Fibroblast of skin of back (primary cell): ENCODE data around the gene STK40. TPM values are rescaled to one million over a fixed set of nuclear protein-coding genes. Genes with fewer than 3 reads are reported as not detected.

Experiments used
- DNase-seq: peaks from one replicate; pipeline ENCODE4 v3.0.0-alpha.2; 2013
- polyA plus RNA-seq, 2 experiments: library from polyadenylated mRNA; unstranded; fragments of 120-200 nt; gene quantifications; one replicate each; pipeline ENCODE4 v1.2.1, GENCODE V29; 2013; ENCODE audit not compliant: insufficient read length in 2 of 2

Gene STK40
- 36.1 TPM for polyA plus RNA-seq (2013, experiment 1 of 2; ENCODE audit: insufficient read length)
- 28.6 TPM for polyA plus RNA-seq (2013, experiment 2 of 2; ENCODE audit: insufficient read length)

- DNase-seq, result peak; percentile 99
Measured at GRCh38 chr1:36385410-36386264, at the start of gene STK40. Gene STK40, minus strand, starts transcription at chr1:36385924. Its CDS starts 24,592 bp downstream, at chr1:36361332.

- DNase-seq, result no peak
Measured at GRCh38 chr1:36433102-36433501, 47.4 kb upstream of the STK40 start.

- no peak for DNase-seq
Measured at GRCh38 chr1:36432616-36433015, 46.9 kb upstream of the STK40 start.

GRCh38 chr1:36425791-36426190 is 40.1 kb upstream of the STK40 start:
- no peak for DNase-seq

GRCh38 chr1:36421649-36422048 is 35.9 kb upstream of the STK40 start:
- DNase-seq, result no peak

GRCh38 chr1:36420836-36421317 is 35.2 kb upstream of the STK40 start:
- DNase-seq, result peak; percentile 79

- no peak for DNase-seq
Measured at GRCh38 chr1:36420409-36420808, 34.7 kb upstream of the STK40 start.

GRCh38 chr1:36419569-36419968 is 33.8 kb upstream of the STK40 start:
- no peak for DNase-seq

- DNase-seq, result no peak
Measured at GRCh38 chr1:36419140-36419539, 33.4 kb upstream of the STK40 start.

- DNase-seq, result no peak
Measured at GRCh38 chr1:36417931-36418330, 32.2 kb upstream of the STK40 start.

- DNase-seq, result no peak
Measured at GRCh38 chr1:36415661-36416326, 30.1 kb upstream of the STK40 start.

- DNase-seq, result no peak
Measured at GRCh38 chr1:36414384-36414783, 28.7 kb upstream of the STK40 start.

GRCh38 chr1:36411674-36412648 is 26.2 kb upstream of the STK40 start:
- peak; percentile 45 for DNase-seq

- DNase-seq, result peak; percentile 69
Measured at GRCh38 chr1:36408479-36408878, 22.8 kb upstream of the STK40 start.

- no peak for DNase-seq
Measured at GRCh38 chr1:36406440-36406839, 20.7 kb upstream of the STK40 start.

GRCh38 chr1:36402504-36402890 is 16.8 kb upstream of the STK40 start:
- no peak for DNase-seq

GRCh38 chr1:36401602-36402503 is 16.1 kb upstream of the STK40 start:
- no peak for DNase-seq

- peak; percentile 80 for DNase-seq
Measured at GRCh38 chr1:36400825-36401601, 15.3 kb upstream of the STK40 start.

GRCh38 chr1:36400514-36400824 is 14.7 kb upstream of the STK40 start:
- no peak for DNase-seq

- no peak for DNase-seq
Measured at GRCh38 chr1:36398370-36398977, 12.8 kb upstream of the STK40 start.
